ENCODE results near the gene SLBP. TPM values are rescaled to one million over a fixed set of nuclear protein-coding genes. Genes with fewer than 3 reads are reported as not detected.

Gene SLBP
- total RNA-seq, 1 experiment from 2014 or later: 61.7 TPM

- Histone ChIP-seq H3K27ac (no peak overlapping the region), H3K4me1 (replicated peaks; ENCODE audit: insufficient read depth) (no peaks in the 10 kb centered on the region), H3K4me3 (no peak overlapping the region), H3K27me3 (ENCODE audit: insufficient read depth, low read depth) (no peaks in the 10 kb centered on the region), H3K36me3 (ENCODE audit: low read depth) (no peaks in the 10 kb centered on the region), H2AFZ (no peak overlapping the region), H3K9me3 (ENCODE audit: insufficient read depth, low read depth) (no peaks in the 10 kb centered on the region), H3K79me2 (ENCODE audit: low read depth) (no peaks in the 10 kb centered on the region), H3K9me2 (ENCODE audit: insufficient read depth) (no peaks in the 10 kb centered on the region), H3F3A (ENCODE audit: insufficient read depth, low read depth) (peaks cover 35% of the 10 kb centered on the region; the same call in 1 of the 2 replicates), H3K4me2 (no peak overlapping the region), H4K20me1 (ENCODE audit: insufficient read depth) (no peaks in the 10 kb centered on the region; the same call in 1 of the 2 replicates)
- intact Hi-C loops (cut with micrococcal nuclease; ENCODE audit: unreplicated experiment): no loop called here
- ChIA-PET CTCF (interaction anchor here (0.6 kb wide), 1 partner anchor 23 kb away, joined by 4 read pairs; no protein-coding TSS in a partner anchor), POLR2A (ENCODE audit: unreplicated experiment) (interaction anchor here (0.7 kb wide), 1 partner anchor 406 kb away, joined by 5 read pairs; no protein-coding TSS in a partner anchor)
- no TSS peak for BruUV-seq (replicated peaks)
- TF ChIP-seq CTCF (conservative IDR thresholded peaks at IDR 0.05) (no peak), EZH2 (IDR thresholded peaks at IDR 0.05; ENCODE audit: low read depth) (no peak)
- no peak for DNase-seq
These were observed 32.4 kb upstream of the SLBP start for GRCh38 chr4:1744552-1744951.

GRCh38 chr4:1743975-1744374 lies 31.9 kb upstream of the SLBP start:
- ChIA-PET POLR2A (ENCODE audit: unreplicated experiment) (no interaction called here), CTCF (no interaction called here)
- no peaks in the 10 kb centered on the region for H3K27me3 ChIP-seq (ENCODE audit: insufficient read depth, low read depth)
- no peaks in the 10 kb centered on the region for H3K9me2 ChIP-seq (ENCODE audit: insufficient read depth)
- no peak overlapping the region for H2AFZ ChIP-seq
- no peaks in the 10 kb centered on the region for H3K9me3 ChIP-seq (ENCODE audit: insufficient read depth, low read depth)
- no peaks in the 10 kb centered on the region; the same call in 1 of the 2 replicates for H4K20me1 ChIP-seq (ENCODE audit: insufficient read depth)
- no TSS peak for BruUV-seq (replicated peaks)
- TF ChIP-seq EZH2 (IDR thresholded peaks at IDR 0.05; ENCODE audit: low read depth): no peak
- no peak for TF ChIP-seq CTCF (conservative IDR thresholded peaks at IDR 0.05)
- H3K4me2 ChIP-seq: no peak overlapping the region
- intact Hi-C loops (cut with micrococcal nuclease; ENCODE audit: unreplicated experiment): no loop called here
- no peaks in the 10 kb centered on the region for H3K4me1 ChIP-seq (replicated peaks; ENCODE audit: insufficient read depth)
- no peak overlapping the region for H3K27ac ChIP-seq
- no peak for DNase-seq
- H3K79me2 ChIP-seq (ENCODE audit: low read depth): no peaks in the 10 kb centered on the region
- H3F3A ChIP-seq (ENCODE audit: insufficient read depth, low read depth): peaks cover 35% of the 10 kb centered on the region; the same call in 1 of the 2 replicates
- H3K4me3 ChIP-seq: no peak overlapping the region
- H3K36me3 ChIP-seq (ENCODE audit: low read depth): peaks cover 5% of the 10 kb centered on the region

GRCh38 chr4:1743551-1743950 lies 31.4 kb upstream of the SLBP start:
- Histone ChIP-seq H3K27me3 (ENCODE audit: insufficient read depth, low read depth) (no peaks in the 10 kb centered on the region), H3K9me3 (ENCODE audit: insufficient read depth, low read depth) (peaks cover 2% of the 10 kb centered on the region; the same call in 1 of the 2 replicates), H3K79me2 (ENCODE audit: low read depth) (no peaks in the 10 kb centered on the region), H4K20me1 (ENCODE audit: insufficient read depth) (no peaks in the 10 kb centered on the region; the same call in 1 of the 2 replicates), H2AFZ (no peak overlapping the region), H3F3A (ENCODE audit: insufficient read depth, low read depth) (peaks cover 38% of the 10 kb centered on the region; the same call in 1 of the 2 replicates), H3K4me3 (no peak overlapping the region), H3K27ac (no peak overlapping the region), H3K36me3 (ENCODE audit: low read depth) (peaks cover 9% of the 10 kb centered on the region), H3K4me1 (replicated peaks; ENCODE audit: insufficient read depth) (no peaks in the 10 kb centered on the region), H3K9me2 (ENCODE audit: insufficient read depth) (no peaks in the 10 kb centered on the region), H3K4me2 (no peak overlapping the region)
- TF ChIP-seq EZH2 (IDR thresholded peaks at IDR 0.05; ENCODE audit: low read depth) (no peak), CTCF (conservative IDR thresholded peaks at IDR 0.05) (no peak)
- POLR2A ChIA-PET (ENCODE audit: unreplicated experiment): no interaction called here
- CTCF ChIA-PET: no interaction called here
- no peak for DNase-seq
- BruUV-seq (replicated peaks): no TSS peak
- intact Hi-C loops (cut with micrococcal nuclease; ENCODE audit: unreplicated experiment): no loop called here

Measured in PC-9 (cell line).